Chondrocyte (in vitro differentiated cells): Measurements from ENCODE around the gene KCNQ1. TPM values are rescaled to one million over a fixed set of nuclear protein-coding genes. Genes with fewer than 3 reads are reported as not detected.

Experiments used
- DNase-seq: peaks from one replicate; pipeline ENCODE4 v3.0.0; 2021; ENCODE audit warnings: mixed read lengths, low spot score
- H3K27ac Mint-ChIP-seq: one replicate; pipeline ENCODE4 v1.8.0; 2021; ENCODE audit warnings: mild to moderate bottlenecking, moderate library complexity, mixed read lengths; ENCODE audit not compliant: unreplicated experiment
- H3K27me3 Mint-ChIP-seq: 2 replicates; pipeline ENCODE4 v1.8.0; 2021; ENCODE audit warnings: low read depth, mixed read lengths
- H3K36me3 Mint-ChIP-seq: 2 replicates; pipeline ENCODE4 v1.8.0; 2021; ENCODE audit warnings: low read depth, mixed read lengths
- H3K4me1 Mint-ChIP-seq: 2 replicates; pipeline ENCODE4 v1.8.0; 2021; ENCODE audit warnings: low read depth, mild to moderate bottlenecking, mixed read lengths
- H3K4me3 Mint-ChIP-seq: one replicate; pipeline ENCODE4 v1.8.0; 2021; ENCODE audit warnings: mild to moderate bottlenecking, moderate library complexity, mixed read lengths; ENCODE audit not compliant: unreplicated experiment
- H3K9me3 Mint-ChIP-seq: 2 replicates; pipeline ENCODE4 v1.8.0; 2021; ENCODE audit warnings: low read depth, mixed read lengths
- total RNA-seq: library from RNA; stranded (reverse); gene quantifications from 3 replicates; pipeline ENCODE4 v1.2.1, GENCODE V29; 2021
- TF ChIP-seq, protein P1 (sequence below): fragments of 200-600 bp; sonication (generic); IDR thresholded peaks from 2 replicates; pipeline ENCODE4 v1.5.0; 2021; ENCODE audit warnings: antibody characterized with exemption, mild to moderate bottlenecking, moderate library complexity

The KCNQ1 gene
- total RNA-seq, 1 donor from 2014 or later = not detected

DNA sequence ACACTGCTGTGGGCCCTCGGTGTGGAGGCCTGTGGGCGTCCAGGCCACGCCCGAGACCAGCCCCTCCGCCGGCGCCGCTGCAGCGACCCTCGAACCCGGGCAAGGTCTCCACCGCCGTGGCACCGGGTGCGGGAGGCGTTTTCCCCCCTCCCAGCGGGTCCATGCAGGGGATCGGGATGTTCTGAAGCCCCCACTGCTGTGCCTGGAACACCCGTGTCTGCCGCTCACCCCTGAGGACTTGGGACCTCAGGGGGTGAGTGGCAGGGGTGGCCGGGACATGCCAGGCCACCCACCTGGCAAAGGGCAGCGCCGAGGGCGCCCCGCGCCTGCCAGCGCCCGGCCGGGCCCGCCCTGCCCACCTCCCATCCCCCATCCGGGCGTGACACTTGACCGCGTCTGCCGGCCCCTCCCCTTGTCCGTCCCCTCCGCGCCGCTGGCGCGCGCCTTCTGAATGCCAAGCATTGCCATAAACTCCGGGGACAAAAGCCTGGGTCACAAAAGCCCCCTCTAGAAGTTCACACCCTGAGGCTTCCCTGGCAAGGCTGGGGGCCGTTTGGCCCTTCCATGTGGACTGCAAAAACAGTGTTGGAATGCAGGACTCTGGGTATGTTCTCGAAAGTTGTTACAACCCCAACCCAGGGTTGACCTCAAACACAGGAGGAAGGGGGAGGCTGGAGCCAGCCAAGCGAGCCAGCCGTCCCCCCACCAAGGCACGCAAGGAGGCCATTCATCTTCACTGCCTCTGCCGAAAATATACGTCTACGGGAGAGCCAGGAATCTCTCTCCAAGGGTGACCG, 255.8 kb downstream of the KCNQ1 start:
- Mint-ChIP-seq H3K4me3 (peak overlapping the region; percentile 87), H3K36me3 (no peaks in the 10 kb centered on the region), H3K27me3 (no peaks in the 10 kb centered on the region), H3K9me3 (peaks cover under 1% of the 10 kb centered on the region), H3K27ac (peak overlapping the region; percentile 77), H3K4me1 (peaks cover 44% of the 10 kb centered on the region)
- TF ChIP-seq, protein P1, sequence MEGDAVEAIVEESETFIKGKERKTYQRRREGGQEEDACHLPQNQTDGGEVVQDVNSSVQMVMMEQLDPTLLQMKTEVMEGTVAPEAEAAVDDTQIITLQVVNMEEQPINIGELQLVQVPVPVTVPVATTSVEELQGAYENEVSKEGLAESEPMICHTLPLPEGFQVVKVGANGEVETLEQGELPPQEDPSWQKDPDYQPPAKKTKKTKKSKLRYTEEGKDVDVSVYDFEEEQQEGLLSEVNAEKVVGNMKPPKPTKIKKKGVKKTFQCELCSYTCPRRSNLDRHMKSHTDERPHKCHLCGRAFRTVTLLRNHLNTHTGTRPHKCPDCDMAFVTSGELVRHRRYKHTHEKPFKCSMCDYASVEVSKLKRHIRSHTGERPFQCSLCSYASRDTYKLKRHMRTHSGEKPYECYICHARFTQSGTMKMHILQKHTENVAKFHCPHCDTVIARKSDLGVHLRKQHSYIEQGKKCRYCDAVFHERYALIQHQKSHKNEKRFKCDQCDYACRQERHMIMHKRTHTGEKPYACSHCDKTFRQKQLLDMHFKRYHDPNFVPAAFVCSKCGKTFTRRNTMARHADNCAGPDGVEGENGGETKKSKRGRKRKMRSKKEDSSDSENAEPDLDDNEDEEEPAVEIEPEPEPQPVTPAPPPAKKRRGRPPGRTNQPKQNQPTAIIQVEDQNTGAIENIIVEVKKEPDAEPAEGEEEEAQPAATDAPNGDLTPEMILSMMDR = no peak
- DNase-seq = peak; percentile 78

DNA sequence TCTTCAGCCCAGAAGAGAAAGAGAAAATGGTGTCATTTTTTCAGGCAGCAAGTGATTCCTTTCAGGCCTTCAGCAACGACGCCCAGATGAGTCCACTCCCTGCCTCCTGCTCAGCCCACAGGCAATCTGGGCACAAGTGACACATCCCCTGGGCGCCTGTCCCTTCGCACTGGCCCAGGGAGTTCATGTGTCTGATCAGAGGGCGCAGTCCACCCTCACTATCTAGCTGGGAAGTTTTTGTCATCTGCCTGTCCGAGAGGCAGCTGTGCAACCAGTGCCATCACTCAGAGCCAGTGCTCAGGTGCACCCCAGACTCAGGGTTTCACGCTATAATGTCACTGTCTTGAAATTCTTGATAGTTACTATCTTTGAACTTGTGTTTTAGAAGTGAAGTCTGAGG, 256.4 kb downstream of the KCNQ1 start:
- H3K4me3 Mint-ChIP-seq = peak overlapping the region; percentile 65
- H3K4me1 Mint-ChIP-seq = peaks cover 39% of the 10 kb centered on the region
- peaks cover 3% of the 10 kb centered on the region for H3K9me3 Mint-ChIP-seq
- TF ChIP-seq, protein P1 = no peak
- H3K36me3 Mint-ChIP-seq = no peaks in the 10 kb centered on the region
- H3K27me3 Mint-ChIP-seq = no peaks in the 10 kb centered on the region
- peak; percentile 48 for DNase-seq
- H3K27ac Mint-ChIP-seq = peak overlapping the region; percentile 77

DNA sequence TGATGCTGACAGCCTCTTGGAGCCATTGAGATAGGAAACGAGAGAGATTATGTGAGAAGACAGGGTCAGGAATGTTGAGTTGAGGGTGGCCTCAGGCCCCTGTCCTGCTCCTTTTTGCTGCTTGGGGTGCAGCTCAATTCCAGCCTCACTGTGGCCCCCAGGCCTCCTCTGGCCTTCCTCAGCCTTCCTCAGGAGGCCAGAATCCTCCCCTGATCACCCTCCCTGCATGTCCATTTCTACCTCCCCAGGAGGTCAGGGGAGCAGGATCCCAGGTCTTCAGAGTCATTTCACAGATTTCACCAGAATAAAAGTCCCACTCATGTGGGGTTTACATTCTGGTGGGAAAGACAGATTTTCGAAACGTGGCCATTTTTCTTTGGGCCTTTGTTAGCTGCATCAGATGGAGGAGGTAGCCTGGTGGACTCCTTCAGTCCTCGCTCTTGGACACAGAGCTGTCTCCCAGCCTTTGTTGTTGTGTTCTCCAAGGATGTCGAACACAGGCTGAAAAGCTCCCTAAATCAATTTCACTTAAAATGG, 257.2 kb downstream of the KCNQ1 start:
- Mint-ChIP-seq H3K36me3 (no peaks in the 10 kb centered on the region), H3K4me1 (peaks cover 32% of the 10 kb centered on the region), H3K27ac (no peak overlapping the region), H3K27me3 (no peaks in the 10 kb centered on the region), H3K9me3 (peaks cover 3% of the 10 kb centered on the region), H3K4me3 (no peak overlapping the region)
- TF ChIP-seq, protein P1 = no peak
- no peak for DNase-seq

DNA sequence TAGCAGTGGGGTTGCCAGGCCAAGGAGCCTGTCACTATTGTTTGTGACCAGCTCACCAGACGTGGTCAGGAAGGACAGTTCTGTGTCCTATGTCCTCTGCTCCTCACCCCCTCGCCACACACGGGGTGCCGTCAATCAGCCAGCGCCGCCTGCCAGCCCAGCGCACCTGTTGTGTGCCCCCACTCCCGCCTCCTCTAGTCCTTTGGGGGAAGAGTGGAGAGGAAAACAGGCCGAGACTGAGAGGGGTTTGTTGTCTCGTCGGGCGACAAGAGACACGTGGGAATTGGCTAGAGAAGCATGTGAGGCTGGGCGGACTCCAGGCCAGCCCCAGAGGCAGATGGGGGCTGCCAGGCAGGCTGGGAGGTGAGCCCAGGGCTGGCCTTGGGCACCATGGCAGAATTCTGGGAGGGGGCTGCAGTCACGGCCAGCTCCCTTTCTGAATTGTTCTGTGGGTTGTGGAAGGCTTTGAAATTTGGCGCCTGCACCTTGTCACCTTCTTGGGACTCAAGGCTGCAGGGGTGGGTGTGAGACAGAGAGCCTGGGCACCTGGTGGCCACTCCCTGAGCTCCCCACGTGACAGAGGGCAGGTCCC, 258.1 kb downstream of the KCNQ1 start:
- Mint-ChIP-seq H3K27ac (no peak overlapping the region), H3K4me3 (no peak overlapping the region), H3K27me3 (no peaks in the 10 kb centered on the region), H3K36me3 (no peaks in the 10 kb centered on the region), H3K9me3 (peaks cover 3% of the 10 kb centered on the region), H3K4me1 (peaks cover 24% of the 10 kb centered on the region)
- TF ChIP-seq, protein P1 = no peak
- DNase-seq = peak; percentile 59

DNA sequence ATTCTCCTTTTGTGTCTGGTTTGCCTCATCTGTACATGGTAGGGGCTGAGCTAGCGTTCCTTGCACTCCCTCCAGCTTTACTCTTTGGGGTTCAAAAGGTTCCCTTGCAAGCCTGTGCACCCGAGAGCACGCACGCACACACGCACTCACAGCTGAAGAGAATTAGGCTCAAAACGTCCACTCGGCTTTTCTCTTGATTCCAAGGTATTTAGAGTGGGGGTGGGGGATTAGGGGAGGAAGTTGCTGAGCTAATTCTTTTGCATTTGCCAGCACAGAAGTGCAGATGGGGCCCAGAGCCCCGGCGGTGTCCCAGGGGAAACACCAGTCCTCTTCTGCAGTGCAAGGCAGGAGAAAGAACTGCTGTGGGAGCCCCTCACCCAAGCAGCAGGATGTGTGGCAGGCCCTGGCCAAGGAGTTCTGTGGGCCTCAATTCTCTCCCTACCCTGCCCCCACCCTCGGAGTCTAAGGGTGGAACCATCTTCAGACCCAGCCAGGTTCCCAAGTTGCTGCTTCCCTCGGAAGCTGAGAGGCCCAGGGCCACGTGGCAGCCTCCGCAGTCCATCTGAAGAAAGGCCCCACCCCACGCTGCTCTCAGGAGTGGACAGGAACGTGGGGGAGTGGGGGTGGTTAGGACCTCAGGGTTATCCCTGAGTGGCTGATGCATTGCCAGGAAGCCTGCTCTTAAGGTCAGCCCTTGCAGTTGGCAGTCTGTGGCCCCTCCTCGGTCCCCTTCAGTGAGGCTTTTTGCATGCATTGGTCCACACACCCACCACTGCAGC, 258.7 kb downstream of the KCNQ1 start:
- Mint-ChIP-seq H3K36me3 (no peaks in the 10 kb centered on the region), H3K27me3 (peaks cover 3% of the 10 kb centered on the region), H3K27ac (no peak overlapping the region), H3K9me3 (peaks cover 3% of the 10 kb centered on the region), H3K4me1 (peaks cover 20% of the 10 kb centered on the region), H3K4me3 (no peak overlapping the region)
- peak; percentile 58 for DNase-seq
- TF ChIP-seq, protein P1 = no peak
